ENCODE data around the gene SPSB3.
A peak's percentile ranks its signal among the peaks of the same experiment; 100 is the strongest.

The SPSB3 gene

DNA sequence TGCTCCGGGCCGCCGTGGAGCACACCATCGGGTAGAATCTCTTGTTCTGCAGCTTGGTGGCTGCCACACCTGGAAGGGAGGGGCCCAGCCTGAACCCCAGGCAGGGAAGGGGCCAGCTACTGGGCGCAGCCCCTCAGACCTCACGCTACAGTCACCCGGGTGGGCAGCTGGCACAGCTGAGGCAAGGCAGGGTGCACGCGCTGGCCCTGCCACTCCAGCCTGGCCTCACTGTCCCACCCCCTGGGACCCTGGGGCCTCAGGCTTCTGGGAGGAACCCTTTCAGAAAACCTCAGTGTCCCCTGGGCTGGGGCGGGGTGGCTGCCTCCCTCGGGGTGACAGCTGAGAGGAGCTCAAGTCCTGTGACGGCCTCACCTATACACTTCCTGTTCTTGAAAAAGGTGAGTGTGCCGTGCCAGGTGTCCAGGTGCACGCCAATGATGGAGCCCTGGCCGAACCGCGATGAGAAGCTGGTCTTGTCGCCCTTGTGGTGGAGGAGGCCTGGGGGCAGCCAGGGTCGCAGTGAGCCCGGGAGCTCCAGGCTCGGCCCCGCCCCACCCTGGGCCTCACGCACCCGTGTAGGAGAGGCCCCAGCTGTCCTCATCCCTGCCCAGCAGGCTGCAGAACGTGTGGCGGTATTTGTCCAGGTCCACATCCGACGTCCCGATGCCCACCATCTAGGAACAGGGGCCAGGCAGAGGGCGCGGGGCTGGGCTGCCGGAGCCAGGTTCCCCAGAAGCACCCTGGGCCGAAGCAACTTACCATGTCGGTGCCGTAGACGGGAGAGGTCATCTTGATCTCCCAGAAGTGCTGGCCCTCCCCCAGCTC lies 4.8 kb downstream of the SPSB3 start:
- DNase-seq (ENCODE audit: low spot score in 2 of 2) (no peak), ATAC-seq (ENCODE audit: low read depth) (no peak)
- H3K27me3 Mint-ChIP-seq = no peaks in the 10 kb centered on the region
- no peak overlapping the region for H3K4me3 Mint-ChIP-seq
- no peak overlapping the region for H3K27ac Mint-ChIP-seq
- H3K4me1 Mint-ChIP-seq = peaks cover 8% of the 10 kb centered on the region
- peaks cover 2% of the 10 kb centered on the region for H3K36me3 Mint-ChIP-seq
- no peaks in the 10 kb centered on the region for H3K9me3 Mint-ChIP-seq

GRCh38 chr16:1776991-1777374 lies 5.4 kb downstream of the SPSB3 start:
- ATAC-seq (ENCODE audit: low read depth) (no peak), DNase-seq (ENCODE audit: low spot score in 2 of 2) (no peak)
- Mint-ChIP-seq H3K9me3 (no peaks in the 10 kb centered on the region), H3K4me1 (peaks cover 11% of the 10 kb centered on the region), H3K27ac (no peak overlapping the region), H3K36me3 (peaks cover 2% of the 10 kb centered on the region), H3K4me3 (no peak overlapping the region), H3K27me3 (no peaks in the 10 kb centered on the region)

DNA sequence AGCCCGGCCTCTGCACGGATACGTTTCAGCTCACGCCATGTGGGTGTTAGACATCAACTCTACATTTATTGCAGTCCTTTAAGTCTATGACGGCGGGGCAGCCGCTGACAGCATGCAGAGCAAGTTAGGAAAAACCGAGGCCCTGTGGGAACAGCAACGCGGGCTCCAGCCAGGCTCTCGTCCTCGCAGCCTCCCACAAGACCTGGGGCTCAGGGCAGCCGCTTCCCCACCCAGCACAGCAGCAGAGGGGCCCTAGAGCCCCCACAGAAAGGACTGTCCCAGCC lies 5.8 kb downstream of the SPSB3 start:
- no peak for ATAC-seq (ENCODE audit: low read depth)
- H3K4me3 Mint-ChIP-seq = no peak overlapping the region
- peaks cover 10% of the 10 kb centered on the region for H3K4me1 Mint-ChIP-seq
- H3K27me3 Mint-ChIP-seq = no peaks in the 10 kb centered on the region
- H3K27ac Mint-ChIP-seq = no peak overlapping the region
- H3K9me3 Mint-ChIP-seq = no peaks in the 10 kb centered on the region
- no peak for DNase-seq (ENCODE audit: low spot score in 2 of 2)
- H3K36me3 Mint-ChIP-seq = peaks cover 2% of the 10 kb centered on the region

DNA sequence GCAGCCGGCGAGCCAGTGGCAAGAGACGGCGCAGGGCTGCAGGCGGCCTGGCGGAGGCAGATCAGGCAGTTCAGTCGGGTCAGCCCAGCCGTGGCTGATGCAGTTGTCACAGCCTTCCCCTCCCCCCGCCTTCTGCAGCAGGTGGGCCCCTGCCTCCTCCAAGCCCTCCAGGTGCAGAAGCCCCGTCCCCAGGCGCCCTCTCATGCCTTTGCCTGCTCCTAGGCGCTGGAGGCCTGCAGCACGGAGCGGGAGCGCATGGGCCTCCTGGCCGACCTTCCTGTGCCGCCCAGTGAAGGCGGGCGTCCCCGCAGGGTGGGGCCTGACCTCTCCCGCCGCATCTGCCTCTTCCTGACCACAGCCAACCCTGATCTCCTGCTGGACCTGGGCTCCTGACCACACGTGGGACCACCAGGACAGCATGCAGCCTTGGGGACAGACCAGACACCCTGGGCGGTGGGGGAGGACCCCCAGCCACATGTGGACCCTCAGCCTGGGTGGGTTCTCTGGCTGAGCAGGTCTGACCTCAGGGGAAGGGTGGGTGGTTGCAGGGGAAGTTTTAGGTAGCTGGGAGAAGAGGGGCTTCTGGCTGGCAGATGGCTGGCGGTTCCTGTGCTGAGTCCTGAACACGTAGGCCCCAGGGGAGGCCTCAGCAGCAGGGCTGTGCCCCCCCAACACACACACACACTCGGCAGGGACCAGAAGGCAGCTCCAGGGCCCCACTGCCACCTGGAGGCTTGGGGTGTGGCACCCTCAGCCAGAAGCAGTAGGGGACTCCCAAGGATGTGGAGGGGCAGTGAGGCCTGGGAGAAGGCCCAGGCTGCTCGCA lies 6.3 kb downstream of the SPSB3 start:
- Mint-ChIP-seq H3K27me3 (no peaks in the 10 kb centered on the region), H3K27ac (no peak overlapping the region), H3K4me1 (peaks cover 8% of the 10 kb centered on the region), H3K36me3 (peaks cover 2% of the 10 kb centered on the region), H3K4me3 (no peak overlapping the region), H3K9me3 (no peaks in the 10 kb centered on the region)
- ATAC-seq (ENCODE audit: low read depth) (no peak), DNase-seq (ENCODE audit: low spot score in 2 of 2) (no peak)

DNA sequence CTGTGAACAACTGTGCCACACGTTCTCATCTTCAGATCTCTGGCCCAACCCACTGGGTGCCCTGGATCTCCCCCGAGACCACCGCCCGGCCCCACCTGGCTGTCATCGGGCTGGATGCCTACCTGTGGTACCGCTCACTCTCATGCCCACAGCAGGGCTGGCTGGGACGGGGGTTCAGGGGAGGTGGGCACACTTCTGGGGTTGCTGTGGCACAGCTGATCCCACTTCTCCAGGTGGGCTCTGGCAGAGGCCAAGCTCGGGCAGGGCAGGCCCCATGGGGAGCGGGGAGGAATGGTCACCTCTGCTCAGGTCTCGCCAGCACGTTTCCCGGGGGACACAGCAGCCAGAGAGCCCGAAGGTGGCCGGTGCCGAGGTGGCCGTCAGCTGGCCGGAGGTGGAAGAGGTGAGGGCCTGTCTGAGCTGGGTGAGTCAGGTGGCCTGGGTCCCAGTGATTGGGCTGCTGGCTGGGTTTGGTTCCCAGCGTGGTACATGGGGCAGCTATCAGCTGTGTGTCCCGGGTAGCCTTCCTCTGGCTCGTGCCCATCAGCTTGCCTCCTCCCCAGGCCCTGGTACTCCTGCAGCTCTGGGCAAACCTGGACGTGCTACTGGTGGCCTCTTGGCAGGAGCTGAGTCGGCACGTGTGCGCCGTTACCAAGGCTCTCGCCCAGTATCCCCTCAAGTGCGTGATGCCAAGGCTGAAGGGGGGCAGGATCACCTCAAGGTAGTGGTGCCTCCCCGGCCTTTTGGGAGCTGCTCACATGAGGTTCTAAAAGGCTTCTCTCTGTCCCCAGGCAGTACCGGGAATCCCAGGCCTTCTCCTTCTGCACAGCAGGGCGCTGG lies 7.1 kb downstream of the SPSB3 start:
- Mint-ChIP-seq H3K9me3 (no peaks in the 10 kb centered on the region), H3K4me1 (peaks cover 8% of the 10 kb centered on the region), H3K36me3 (peaks cover 2% of the 10 kb centered on the region), H3K27me3 (no peaks in the 10 kb centered on the region), H3K27ac (no peak overlapping the region), H3K4me3 (peak overlapping the region; percentile 41)
- DNase-seq (ENCODE audit: low spot score in 2 of 2) (no peak), ATAC-seq (ENCODE audit: low read depth) (no peak)

- no peaks in the 10 kb centered on the region for H3K9me3 Mint-ChIP-seq
- ATAC-seq (ENCODE audit: low read depth) (no peak), DNase-seq (ENCODE audit: low spot score in 2 of 2) (no peak)
- H3K27me3 Mint-ChIP-seq = no peaks in the 10 kb centered on the region
- peaks cover 11% of the 10 kb centered on the region for H3K4me1 Mint-ChIP-seq
- H3K4me3 Mint-ChIP-seq = no peak overlapping the region
- no peak overlapping the region for H3K27ac Mint-ChIP-seq
- H3K36me3 Mint-ChIP-seq = peaks cover 3% of the 10 kb centered on the region
These were observed 8.0 kb downstream of the SPSB3 start for GRCh38 chr16:1774448-1774780.

DNA sequence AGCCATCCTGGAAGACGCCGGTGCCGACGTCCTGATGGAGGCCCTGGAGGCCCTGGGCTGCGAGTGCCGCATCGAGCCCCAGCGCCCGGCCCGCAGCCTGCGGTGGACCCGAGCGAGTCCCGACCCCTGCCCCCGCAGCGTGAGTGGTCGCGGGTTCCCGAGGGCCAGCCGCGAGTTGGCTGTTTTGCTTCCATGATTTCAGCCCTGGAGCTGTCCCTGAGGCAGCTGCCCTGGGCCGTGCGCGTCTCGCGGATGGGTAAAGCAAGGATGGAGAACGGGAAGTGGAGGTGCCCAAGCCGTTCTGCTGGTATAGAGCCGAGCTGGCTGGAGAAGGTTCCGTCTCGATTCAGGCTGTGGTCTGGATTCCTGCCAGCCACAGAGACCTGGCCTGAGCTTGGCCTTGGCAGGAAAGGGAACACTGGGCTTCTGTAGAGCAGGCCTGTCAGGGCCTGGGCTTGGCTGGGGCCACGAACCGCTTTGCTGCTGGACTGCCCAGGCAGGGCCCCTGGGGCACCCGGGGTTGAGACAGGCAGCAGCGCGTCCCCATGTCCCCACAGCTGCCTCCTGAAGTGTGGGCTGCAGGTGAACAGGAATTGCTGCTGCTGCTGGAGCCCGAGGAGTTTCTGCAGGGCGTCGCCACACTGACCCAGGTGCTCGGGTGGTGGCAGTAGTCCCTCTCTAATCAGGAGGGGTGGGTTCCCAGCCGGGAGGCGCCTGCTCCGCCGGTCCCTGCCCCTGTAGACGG lies 8.5 kb downstream of the SPSB3 start:
- Mint-ChIP-seq H3K36me3 (peaks cover 1% of the 10 kb centered on the region), H3K9me3 (no peaks in the 10 kb centered on the region), H3K27me3 (no peaks in the 10 kb centered on the region), H3K4me1 (peaks cover 8% of the 10 kb centered on the region), H3K27ac (no peak overlapping the region), H3K4me3 (peak overlapping the region; percentile 90)
- no peak for DNase-seq (ENCODE audit: low spot score in 2 of 2)
- ATAC-seq (ENCODE audit: low read depth) = peak; percentile 3

DNA sequence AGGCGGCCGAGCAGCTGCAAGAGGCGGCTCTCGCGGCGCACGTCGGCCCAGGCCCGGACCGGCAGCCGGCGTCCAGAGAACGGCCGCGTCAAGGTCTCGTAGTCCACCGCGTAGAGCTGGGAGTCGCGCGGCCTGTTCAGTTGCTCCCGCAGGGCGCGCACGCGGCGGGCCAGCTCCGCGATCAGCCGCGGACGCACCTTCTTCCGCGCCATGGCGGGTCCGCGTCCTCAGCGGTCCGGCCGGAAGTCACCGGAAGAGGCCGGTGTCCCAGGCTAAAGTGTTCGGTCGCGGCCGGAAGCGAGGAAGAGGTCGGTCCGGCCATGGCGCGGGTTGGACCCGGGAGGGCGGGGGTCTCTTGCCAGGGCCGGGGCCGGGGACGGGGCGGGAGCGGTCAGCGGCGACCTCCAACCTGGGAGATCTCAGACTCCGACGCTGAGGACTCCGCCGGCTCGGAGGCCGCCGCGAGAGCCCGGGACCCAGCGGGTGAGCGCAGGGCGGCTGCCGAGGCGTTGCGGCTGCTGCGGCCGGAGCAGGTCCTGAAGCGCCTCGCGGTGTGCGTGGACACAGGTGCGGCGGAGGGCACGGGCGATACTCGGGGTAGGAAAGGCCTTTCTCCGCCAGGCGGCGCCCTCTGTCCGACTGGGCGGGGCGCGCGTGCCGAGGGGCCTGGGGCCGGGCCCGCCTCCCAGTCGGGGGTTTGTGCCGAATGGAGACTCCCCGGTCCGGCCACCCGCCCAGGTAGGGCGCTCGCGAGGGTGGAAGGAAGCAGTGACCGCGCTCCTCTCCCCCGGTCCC lies 9.3 kb downstream of the SPSB3 start, which contains the start of gene MRPS34:
Gene MRPS34, minus strand, starts transcription at position 227 of the 795 bp plus-strand sequence. Its CDS starts 15 bp downstream, at position 212.
- H3K9me3 Mint-ChIP-seq = no peaks in the 10 kb centered on the region
- peak within 1 kb of the TSS; percentile 83 for H3K27ac Mint-ChIP-seq
- H3K27me3 Mint-ChIP-seq = no peaks in the 10 kb centered on the region
- DNase-seq (ENCODE audit: low spot score in 2 of 2) (peak; percentile 77 to 87), ATAC-seq (ENCODE audit: low read depth) (peak; percentile 56)
- peaks cover 4% of the 10 kb centered on the region for H3K36me3 Mint-ChIP-seq
- H3K4me3 Mint-ChIP-seq = peak within 1 kb of the TSS; percentile 90
- H3K4me1 Mint-ChIP-seq = peaks cover 7% of the 10 kb centered on the region

- Mint-ChIP-seq H3K4me3 (peak within 1 kb of the TSS; percentile 90), H3K36me3 (peaks cover 7% of the 10 kb centered on the region), H3K9me3 (no peaks in the 10 kb centered on the region), H3K27ac (peak within 1 kb of the TSS; percentile 83), H3K4me1 (peaks cover 7% of the 10 kb centered on the region), H3K27me3 (no peaks in the 10 kb centered on the region)
- peak; percentile 19 for ATAC-seq (ENCODE audit: low read depth)
- peak in 1 of 2 donors; percentile 47 for DNase-seq (ENCODE audit: low spot score in 2 of 2)
These were observed 9.9 kb downstream of the SPSB3 start, which contains the start of gene EME2 for GRCh38 chr16:1772362-1772907. Gene EME2 (plus strand): TSS chr16:1772810. CDS start chr16:1773228, 418 bp downstream.

GRCh38 chr16:1771864-1772361 lies 10.5 kb downstream of the SPSB3 start:
- Mint-ChIP-seq H3K27me3 (no peaks in the 10 kb centered on the region), H3K9me3 (no peaks in the 10 kb centered on the region), H3K36me3 (peaks cover 8% of the 10 kb centered on the region), H3K27ac (peak overlapping the region; percentile 83), H3K4me1 (peaks cover 7% of the 10 kb centered on the region), H3K4me3 (peak overlapping the region; percentile 90)
- ATAC-seq (ENCODE audit: low read depth) (no peak), DNase-seq (ENCODE audit: low spot score in 2 of 2) (no peak)

- Mint-ChIP-seq H3K36me3 (peaks cover 8% of the 10 kb centered on the region), H3K27me3 (no peaks in the 10 kb centered on the region)
These were observed 11.0 kb downstream of the SPSB3 start, which contains the start of gene NME3 for GRCh38 chr16:1771188-1771863. Gene NME3 (minus strand): TSS chr16:1771543. CDS start chr16:1771534, 9 bp downstream.

More at GRCh38 chr16:1771188-1771863, 11.0 kb downstream of the SPSB3 start, which contains the start of gene NME3:
- Mint-ChIP-seq H3K27ac (peak within 1 kb of the TSS; percentile 83), H3K4me1 (peaks cover 7% of the 10 kb centered on the region), H3K4me3 (peak within 1 kb of the TSS; percentile 90), H3K9me3 (no peaks in the 10 kb centered on the region)
- peak; percentile 51 for ATAC-seq (ENCODE audit: low read depth)
- peak; percentile 74 to 84 for DNase-seq (ENCODE audit: low spot score in 2 of 2)

Measured in memory B cell (primary cell).